ENCODE results near the gene PLEKHA1. TPM values are rescaled to one million over a fixed set of nuclear protein-coding genes. Genes with fewer than 3 reads are reported as not detected.

Gene PLEKHA1
- total and polyA plus RNA-seq, 8 donors = 9.0 to 61.8 (median 19.6) TPM

DNA sequence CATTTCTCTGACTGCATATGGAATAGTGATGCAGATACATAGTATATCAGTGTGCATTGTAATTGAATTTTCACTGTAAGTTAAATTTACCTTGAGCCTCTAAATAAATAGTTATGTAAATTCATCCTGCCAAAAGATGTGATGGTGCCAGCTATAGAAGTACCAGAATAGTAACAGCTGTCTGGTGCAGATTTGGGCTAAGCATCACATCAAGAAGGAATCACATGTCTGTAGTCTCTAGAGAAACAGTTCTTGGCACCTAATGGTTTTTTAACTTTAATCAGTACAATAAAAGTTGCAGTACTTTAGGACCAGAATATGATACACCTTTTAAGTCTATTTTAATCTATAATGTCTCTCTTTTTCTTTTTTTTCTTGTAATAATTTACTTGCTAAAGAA is 17.4 kb downstream of the PLEKHA1 start:
- no peak for TF ChIP-seq POLR2AphosphoS5 (IDR thresholded peaks at IDR 0.05)
- no peak for TF ChIP-seq POLR2A (IDR thresholded peaks at IDR 0.05)
- TF ChIP-seq EP300 (IDR thresholded peaks at IDR 0.05) = no peak
- TF ChIP-seq, protein P1, sequence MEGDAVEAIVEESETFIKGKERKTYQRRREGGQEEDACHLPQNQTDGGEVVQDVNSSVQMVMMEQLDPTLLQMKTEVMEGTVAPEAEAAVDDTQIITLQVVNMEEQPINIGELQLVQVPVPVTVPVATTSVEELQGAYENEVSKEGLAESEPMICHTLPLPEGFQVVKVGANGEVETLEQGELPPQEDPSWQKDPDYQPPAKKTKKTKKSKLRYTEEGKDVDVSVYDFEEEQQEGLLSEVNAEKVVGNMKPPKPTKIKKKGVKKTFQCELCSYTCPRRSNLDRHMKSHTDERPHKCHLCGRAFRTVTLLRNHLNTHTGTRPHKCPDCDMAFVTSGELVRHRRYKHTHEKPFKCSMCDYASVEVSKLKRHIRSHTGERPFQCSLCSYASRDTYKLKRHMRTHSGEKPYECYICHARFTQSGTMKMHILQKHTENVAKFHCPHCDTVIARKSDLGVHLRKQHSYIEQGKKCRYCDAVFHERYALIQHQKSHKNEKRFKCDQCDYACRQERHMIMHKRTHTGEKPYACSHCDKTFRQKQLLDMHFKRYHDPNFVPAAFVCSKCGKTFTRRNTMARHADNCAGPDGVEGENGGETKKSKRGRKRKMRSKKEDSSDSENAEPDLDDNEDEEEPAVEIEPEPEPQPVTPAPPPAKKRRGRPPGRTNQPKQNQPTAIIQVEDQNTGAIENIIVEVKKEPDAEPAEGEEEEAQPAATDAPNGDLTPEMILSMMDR (IDR thresholded peaks at IDR 0.05) = no peak
- Histone ChIP-seq H3K36me3 (peaks cover 8 to 36% (median 28%) of the 10 kb centered on the region in 4 donors), H3K4me1 (peaks cover 0 to 23% (median 4%) of the 10 kb centered on the region in 4 donors), H3K4me3 (no peak overlapping the region), H3K27ac (no peak overlapping the region), H3K27me3 (no peaks in the 10 kb centered on the region), H3K9me3 (no peaks in the 10 kb centered on the region)
- no peak for DNase-seq
- intact Hi-C loops (cut with DNase I; ENCODE audit: low total_unique reads) = no loop called here

DNA sequence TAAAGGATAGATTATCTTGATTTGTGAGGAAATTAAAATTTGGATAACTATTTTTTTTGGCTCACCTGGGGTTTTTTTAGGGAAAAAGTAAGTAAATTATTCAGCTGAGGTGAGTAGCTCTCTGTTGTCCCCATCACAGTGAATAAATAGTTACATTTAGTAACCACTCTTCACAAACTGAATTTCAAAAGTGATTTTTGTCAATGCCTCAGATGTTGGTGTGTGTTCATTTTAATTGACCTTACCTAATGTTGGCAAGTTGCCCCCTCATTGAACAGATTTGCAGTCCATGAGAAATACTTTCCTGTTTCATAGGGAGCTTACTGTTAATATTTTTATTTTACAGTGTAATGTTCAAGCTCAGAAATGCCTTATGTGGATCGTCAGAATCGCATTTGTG is 18.3 kb downstream of the PLEKHA1 start:
- TF ChIP-seq, protein P1 (IDR thresholded peaks at IDR 0.05) = no peak
- TF ChIP-seq EP300 (IDR thresholded peaks at IDR 0.05) = no peak
- TF ChIP-seq POLR2A (IDR thresholded peaks at IDR 0.05) = no peak
- no peak for TF ChIP-seq POLR2AphosphoS5 (IDR thresholded peaks at IDR 0.05)
- Histone ChIP-seq H3K4me1 (peaks cover 0 to 23% (median 4%) of the 10 kb centered on the region in 4 donors), H3K27ac (no peak overlapping the region), H3K27me3 (no peaks in the 10 kb centered on the region), H3K4me3 (no peak overlapping the region), H3K9me3 (no peaks in the 10 kb centered on the region), H3K36me3 (peaks cover 8 to 40% (median 31%) of the 10 kb centered on the region in 4 donors)
- 84 to 93% (median 84%) methylated on average over 2 of the region's 2 CpGs for WGBS, 5 donors
- DNase-seq = no peak
- intact Hi-C loops (cut with DNase I; ENCODE audit: low total_unique reads) = no loop called here

- TF ChIP-seq POLR2A (IDR thresholded peaks at IDR 0.05) (no peak), POLR2AphosphoS5 (IDR thresholded peaks at IDR 0.05) (no peak), EP300 (IDR thresholded peaks at IDR 0.05) (no peak)
- TF ChIP-seq, protein P1 (IDR thresholded peaks at IDR 0.05) = no peak
- DNase-seq = no peak
- Histone ChIP-seq H3K4me3 (no peak overlapping the region), H3K27me3 (no peaks in the 10 kb centered on the region), H3K4me1 (peaks cover 0 to 23% (median 4%) of the 10 kb centered on the region in 4 donors), H3K36me3 (peaks cover 8 to 40% (median 33%) of the 10 kb centered on the region in 4 donors), H3K9me3 (no peaks in the 10 kb centered on the region), H3K27ac (no peak overlapping the region)
- WGBS, 5 donors = 60 to 74% (median 71%) methylated on average over 2 of the region's 2 CpGs
- intact Hi-C loops (cut with DNase I; ENCODE audit: low total_unique reads) = no loop called here
These were observed 18.8 kb downstream of the PLEKHA1 start for GRCh38 chr10:122393288-122393687.

GRCh38 chr10:122402548-122403131 is 28.1 kb downstream of the PLEKHA1 start:
- H3K4me1 ChIP-seq = no peaks in the 10 kb centered on the region
- H3K27me3 ChIP-seq = no peaks in the 10 kb centered on the region
- no peaks in the 10 kb centered on the region for H3K9me3 ChIP-seq
- intact Hi-C loops (cut with DNase I; ENCODE audit: low total_unique reads) = no loop called here
- 89 to 94% (median 92%) methylated on average over 5 of the region's 5 CpGs for WGBS, 5 donors
- no peak for DNase-seq
- TF ChIP-seq EP300 (IDR thresholded peaks at IDR 0.05) = no peak
- TF ChIP-seq POLR2AphosphoS5 (IDR thresholded peaks at IDR 0.05) = no peak
- TF ChIP-seq, protein P1 (IDR thresholded peaks at IDR 0.05) = no peak
- TF ChIP-seq POLR2A (IDR thresholded peaks at IDR 0.05) = no peak
- H3K27ac ChIP-seq = no peak overlapping the region
- H3K36me3 ChIP-seq = peaks cover 0 to 72% (median 64%) of the 10 kb centered on the region in 4 donors
- H3K4me3 ChIP-seq = no peak overlapping the region

All from stomach (tissue), 9 donors.